Activated T-helper 9 cell treated with anti-CD3 and anti-CD28 coated beads, Interleukin-2, amount 50 U/mL, for 16 hours (primary cell): ENCODE data around the gene HSD11B1.
A peak's percentile ranks its signal among the peaks of the same experiment; 100 is the strongest.
"Not testable (repeated sequence)": the region's sequence is repeated elsewhere in the genome, so short reads cannot be mapped to it uniquely, and the experiment has no call there.

Experiments
- DNase-seq: peaks from one replicate; pipeline ENCODE4 v3.0.0-alpha.2; 2020; ENCODE audit warnings: low read depth

The HSD11B1 gene

DNA sequence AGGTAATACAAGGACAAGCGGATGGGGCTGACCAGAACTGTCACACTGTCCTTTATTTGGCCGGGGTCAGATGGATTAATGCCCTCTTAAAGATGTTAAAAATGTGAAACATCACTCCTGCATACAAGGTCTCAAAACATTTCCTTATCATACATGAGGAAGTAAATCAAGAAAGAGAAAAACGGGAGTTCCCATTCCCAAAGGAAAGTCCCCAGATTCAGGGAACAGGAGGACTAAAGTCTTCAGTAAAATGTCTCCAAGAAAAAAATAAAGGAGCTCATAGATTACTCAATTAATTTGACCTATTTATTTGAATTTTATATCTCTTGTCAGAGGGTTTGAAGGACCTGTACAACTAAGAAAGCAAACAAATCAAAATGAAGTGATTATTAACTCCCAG is 13.4 kb upstream of the HSD11B1 start:
- DNase-seq = no peak

DNA sequence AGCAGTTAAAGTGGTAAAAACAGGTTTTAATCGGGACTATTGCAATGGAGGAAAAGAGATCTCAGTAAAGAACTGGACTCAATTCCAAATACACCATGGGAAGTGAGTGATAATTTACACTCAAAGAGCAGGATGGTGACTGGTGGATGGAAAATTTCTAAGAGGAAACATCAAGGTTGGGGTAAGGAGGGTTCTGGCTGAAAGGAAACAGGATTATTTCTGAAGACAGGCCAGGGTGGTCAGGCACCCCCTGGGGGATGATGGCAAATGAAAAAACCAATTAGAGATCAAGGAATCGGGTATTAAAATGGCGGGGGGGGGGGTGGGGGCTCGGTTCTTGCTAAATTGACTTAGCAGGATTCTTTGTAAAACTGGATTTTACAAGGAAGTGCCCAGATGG is 12.3 kb upstream of the HSD11B1 start:
- no peak for DNase-seq

DNA sequence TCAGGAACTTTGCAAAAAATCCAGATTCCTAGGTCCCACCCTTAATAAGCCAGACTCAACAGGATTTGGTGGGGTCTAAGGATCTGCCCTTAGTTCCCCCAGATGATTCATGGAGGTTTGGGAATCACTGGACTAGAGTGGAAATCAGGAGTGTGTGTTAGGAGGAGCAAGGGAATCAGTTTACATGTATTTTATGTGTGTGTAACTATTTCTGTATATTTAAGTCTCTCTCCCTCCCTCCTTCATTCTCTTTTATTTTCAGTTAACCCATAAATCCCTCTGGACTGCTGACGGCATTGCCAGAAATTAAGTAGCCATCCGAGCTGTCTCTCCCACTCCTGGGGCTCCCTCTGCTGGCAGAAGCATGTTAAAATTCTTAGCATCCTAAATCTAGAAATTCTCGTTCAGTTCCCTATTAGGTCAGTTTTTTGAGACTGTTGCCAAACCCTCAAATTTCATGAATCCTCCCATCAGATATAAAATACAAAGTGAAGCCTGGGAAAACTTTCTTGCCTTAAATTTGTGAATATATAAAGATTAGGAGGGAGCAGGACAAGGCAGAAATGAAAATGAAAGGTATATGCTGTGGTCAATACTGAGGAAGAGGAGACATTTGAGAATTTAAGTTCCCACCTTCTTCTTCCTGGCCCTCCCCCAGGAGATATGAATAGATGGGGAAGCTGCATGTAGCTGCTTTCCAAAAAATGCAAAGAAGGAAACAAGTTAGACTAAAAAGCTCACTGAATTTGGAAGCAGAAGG is 11.7 kb upstream of the HSD11B1 start:
- peak; percentile 55 for DNase-seq

DNA sequence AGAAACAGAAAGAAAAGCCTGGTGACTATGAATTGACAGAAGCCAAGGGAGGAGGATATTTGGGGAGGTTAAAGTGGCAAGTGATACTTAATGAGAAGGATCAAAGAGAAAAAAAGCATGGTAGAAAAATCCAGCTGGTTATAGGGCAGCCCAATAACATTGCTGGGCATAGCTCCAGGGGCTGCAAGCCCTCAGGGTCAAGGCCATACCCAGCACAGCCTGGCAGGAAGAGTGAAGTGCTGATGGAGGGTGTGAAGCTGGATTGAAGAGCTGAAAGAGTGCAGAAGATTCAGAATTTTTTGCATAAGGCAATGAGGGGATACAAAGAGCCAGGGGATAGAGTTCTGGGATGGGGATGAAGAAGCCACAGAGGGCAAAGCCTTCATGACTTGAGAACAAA is 8.0 kb upstream of the HSD11B1 start:
- DNase-seq = no peak

DNA sequence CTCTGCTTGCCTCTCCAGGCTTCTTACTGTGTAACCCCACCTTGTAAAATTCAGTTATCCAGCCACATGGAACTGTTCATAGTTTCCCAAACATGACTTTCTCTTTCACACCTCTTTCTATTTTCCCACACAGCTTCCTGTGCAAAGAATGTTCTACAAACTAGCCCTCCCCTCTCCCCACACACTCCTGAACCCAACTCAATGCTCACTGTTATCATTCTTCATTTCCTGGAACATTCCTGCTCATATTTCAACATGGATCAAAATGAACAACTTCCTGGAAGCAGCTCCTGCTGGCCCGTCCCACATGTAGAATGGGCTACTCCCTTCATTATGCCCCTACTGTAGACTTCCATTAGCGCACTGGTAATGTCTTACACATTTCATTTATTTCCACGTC is 7.5 kb upstream of the HSD11B1 start:
- no peak for DNase-seq

DNA sequence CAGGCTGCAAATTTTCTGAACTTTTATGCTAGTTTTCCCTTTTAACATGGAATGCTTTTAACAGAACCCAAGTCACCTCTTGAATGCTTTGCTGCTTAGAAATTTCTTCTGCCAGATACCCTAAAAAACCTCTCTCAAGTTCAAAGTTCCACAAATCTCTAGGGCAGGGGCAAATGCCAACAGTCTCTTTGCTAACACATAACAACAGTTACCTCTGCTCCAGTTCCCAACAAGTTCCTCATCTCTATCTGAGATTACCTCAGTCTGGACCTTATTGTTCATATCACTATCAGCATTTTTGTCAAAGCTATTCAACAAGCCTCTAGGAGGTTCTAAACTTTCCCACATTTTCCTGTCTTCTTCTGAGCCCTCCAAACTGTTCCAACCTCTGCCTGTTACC is 4.0 kb upstream of the HSD11B1 start:
- DNase-seq = not testable (repeated sequence)

DNA sequence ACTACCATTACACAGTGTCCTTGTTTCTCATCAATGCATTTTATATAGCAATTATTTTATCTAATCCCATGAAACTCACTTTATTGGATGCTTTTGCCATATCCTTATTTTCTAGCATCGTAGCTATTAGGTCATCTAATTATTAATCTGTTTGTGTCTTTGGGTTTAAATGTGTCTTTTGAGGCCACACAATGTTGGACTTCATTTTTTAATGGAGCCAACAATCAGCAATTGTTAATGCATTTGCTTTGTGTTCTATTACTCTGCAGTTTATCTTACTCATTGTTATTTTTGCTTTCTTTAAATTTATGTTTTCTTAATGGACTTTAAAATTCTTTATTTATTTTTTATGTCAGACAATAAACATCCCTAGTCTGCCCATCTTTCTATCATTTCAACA is 1.8 kb upstream of the HSD11B1 start:
- DNase-seq = no peak

DNA sequence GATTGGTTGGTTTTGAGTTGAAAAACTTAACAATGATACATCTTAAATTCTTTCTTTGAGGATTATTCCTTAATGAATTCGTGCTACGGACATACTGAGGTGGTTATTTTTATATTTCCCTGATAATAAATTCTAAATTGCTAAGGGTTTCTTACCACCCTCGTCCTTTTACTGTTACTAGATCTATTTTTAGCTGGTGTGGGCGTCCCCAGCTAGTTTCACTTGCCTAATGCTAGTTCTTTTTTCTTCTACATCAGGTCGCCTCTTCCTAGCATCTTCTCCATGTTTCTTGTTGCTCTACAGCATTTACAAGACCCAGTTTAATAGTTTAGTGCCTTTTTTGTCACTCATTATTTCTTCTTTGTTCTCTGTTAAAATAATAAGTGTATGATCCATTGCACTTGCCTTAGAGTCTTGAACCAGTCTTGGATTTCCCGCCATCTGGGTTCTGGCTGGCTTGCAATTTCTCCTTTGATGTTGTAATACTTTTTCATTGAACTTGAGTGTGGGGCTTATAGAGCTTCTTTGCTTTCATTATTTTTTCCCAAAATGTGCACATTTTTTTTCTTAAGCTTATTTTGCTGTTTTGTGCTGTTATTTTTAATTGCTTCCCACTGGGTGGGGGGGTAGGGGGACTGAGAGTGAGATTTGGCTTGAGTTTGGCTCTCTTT is 677 bp upstream of the HSD11B1 start:
- DNase-seq = no peak

DNA sequence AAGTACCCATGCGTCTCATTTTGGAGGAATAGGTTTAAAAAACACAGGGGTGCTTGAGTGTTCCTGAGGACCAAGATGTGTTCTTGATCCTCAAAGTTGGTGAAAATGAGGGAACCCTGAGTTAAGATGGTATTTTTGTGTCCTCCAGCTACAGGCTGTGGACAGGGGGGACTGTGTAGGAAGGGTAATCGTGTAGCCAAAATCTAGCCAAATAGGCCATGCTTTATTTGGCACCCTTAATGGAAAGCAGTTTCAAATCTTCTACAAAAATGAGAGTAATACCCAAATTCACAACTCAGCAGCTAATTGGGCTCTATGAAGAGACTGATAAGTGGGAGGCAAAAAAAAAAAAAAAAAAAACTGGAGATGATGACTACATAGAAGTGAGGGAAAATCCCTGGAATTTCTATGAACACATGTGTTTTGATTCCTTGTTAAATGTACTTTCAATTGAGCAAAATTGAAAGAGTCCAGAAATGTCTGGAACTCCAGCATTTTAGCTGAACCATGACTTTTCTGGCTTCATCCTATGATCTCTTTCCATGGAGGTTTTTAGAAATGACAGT is 470 bp downstream of the HSD11B1 start:
- no peak for DNase-seq

DNA sequence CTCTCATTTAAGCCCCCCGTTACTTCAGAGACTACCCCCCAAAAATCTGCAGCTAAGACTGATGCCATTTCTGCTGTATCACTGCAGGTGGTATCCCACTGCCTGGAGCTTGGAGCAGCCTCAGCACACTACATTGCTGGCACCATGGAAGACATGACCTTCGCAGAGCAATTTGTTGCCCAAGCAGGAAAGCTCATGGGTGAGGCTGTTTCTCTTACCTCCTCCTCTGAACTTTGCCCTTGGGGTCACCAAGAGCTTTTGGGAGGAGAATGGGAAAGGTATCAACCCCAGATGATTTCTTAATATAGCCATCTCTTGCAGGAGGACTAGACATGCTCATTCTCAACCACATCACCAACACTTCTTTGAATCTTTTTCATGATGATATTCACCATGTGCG is 2.0 kb downstream of the HSD11B1 start:
- DNase-seq = no peak

DNA sequence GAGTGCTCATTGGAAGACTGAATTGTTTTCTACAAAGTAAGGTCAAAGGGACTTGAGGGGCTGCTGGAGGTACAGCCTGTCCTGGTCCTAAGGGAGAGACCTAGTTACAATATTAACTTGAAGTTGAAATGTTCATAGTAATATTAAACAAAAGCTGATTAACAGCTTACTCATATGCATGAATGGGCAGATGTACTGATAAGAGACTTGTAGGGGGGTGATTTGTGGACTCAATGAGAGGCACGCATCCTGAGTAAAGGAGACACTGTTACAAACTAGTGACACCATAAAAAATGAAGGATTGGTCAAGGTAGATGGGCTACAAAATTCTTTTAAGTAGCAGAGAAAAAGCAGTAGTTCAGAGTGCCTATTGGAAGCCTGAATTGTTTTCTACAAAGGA is 2.7 kb downstream of the HSD11B1 start:
- DNase-seq = no peak

DNA sequence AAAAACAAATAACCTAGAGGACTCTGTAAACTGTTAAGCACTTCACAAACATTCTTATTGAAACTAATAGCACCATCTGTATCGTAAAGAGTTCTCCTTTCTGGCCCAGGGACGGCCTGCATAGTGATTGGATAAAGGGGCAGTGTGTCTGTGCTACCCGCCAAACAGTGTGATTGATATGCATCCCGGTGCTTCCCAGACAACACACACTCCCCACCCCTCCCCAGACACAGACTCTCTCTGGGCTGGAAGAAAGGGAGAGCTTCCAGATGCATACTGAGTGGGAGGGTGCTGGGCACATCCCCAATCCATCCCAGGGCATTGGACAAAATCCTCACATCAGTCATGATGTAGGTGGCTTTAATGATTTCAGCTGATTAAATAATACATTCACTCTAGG is 3.7 kb downstream of the HSD11B1 start:
- DNase-seq = no peak

DNA sequence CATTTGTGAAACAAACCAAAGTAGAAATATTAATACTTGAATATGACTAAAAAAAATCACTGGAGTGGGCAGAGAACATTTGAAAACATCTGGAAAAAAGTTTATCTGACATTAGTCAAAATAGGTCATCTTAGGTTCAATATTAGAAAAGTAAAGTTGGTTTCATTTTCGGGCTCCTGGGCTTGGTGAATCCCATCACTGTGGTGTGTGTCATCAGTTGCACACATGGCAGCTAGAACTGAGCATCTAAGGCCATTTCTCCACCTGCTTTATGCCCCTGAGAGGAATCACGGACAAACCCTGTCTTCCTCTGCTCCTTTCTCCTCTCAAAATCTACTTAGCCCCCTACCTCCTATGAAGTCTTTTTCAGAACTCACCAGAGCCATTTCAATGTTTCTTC is 5.4 kb downstream of the HSD11B1 start:
- no peak for DNase-seq

DNA sequence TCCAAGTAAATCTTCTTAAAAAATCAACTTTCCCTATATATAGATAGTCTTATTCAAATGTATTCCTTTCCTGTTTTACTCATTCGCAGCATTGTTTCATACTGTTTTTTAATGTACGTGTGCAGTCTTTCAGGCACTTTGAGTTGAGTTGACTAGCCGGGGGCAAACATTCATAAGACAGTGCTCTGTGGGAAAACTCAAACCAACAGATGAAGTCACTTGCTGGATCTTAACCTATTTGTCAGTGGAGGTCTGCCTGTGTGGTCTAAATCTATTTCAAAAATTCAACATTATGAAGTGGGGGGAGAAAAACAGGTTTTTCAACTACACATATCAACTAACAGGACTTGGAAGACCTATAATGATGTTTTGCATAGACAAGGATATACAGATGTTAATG is 6.2 kb downstream of the HSD11B1 start:
- no peak for DNase-seq

DNA sequence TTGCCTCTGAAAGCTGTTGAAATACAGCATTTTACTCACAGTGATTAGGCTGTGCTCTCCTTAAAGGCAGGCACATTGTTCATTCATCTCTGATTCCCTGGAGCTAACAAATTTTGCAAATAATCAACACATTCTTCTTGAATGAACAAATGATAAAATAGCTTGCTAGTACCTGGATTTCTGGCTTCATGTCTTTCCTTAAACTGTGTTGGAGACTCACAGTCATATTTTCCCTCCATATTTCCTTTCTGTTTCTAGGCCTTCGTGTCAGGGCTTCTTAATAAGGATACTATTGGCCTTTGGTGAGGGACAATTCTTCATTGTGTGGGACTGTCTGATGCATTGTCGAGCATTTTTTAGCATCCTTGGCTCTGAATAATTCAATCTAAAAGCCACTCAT is 9.7 kb downstream of the HSD11B1 start:
- DNase-seq = no peak

DNA sequence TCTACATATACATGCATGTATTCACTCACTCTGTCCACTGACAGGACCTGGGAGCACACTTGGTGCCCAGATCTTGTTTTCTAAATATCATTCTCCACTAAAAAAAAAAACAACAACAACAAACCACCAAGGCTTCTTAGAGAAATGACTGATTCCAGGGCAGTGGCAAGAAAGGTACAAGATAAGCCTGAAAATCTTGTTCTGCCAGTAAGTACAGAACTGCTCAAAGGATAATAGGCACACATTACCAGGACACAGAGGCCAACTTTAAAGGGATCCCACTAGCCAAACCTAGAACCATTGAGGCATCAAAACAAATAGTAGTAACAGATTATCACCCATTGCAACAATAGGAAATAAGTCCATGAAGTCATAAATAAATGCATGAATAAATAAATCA is 10.7 kb downstream of the HSD11B1 start:
- no peak for DNase-seq

DNA sequence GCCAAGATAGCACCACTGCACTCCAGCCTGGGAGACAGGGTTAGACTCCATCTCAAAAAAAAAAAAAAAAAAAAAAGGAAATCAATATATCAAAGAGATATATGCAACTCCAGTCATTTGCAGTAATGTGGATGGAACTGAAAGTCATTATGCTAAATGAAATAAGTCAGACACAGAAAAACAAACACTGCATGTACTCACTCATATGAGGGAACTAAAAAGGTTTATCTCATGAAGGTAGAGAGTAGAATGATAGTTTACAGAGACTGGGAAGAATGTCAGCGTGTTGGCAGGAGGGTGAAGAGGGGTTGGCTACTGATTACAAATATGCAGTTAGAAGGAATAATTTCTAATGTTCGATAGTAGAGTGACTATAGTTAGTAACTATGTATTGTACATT is 13.2 kb downstream of the HSD11B1 start:
- DNase-seq = no peak

DNA sequence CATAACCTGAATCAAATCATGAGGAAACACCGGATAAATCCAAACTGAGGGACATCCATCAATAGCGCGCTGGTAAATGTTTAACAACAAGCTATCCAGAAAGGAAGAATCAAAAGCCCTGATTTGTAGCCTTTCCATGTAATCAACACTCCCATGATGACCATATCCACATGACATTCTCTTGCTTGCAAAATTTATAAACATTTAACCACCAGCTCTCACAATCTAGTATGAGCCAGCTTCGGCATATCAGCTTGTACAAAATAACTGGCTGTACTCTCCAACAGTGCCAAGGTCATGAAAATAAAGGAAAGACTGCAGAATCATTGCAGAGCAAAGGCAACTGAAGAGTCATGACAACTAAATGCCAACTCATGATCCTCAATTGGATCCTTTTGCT is 15.7 kb downstream of the HSD11B1 start:
- no peak for DNase-seq

DNA sequence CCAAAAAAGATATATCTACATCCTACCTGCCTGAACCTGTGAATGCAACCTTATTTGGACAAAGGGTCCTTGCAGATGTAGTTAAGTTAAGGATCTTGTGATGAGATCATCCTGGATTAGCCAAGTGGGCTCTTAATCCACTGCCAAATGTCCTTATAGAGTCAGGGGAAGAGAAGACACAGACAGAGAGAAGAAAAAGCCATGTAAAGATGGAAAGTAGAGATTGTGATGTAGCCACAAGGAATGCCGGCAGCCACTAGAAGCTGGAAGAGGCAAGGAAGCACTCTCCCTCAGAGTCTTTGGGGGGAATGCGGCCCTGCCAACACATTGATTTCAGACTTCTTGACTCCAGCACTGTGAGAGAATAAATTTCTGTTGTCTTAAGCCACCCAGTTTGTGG is 16.2 kb downstream of the HSD11B1 start:
- DNase-seq = no peak

DNA sequence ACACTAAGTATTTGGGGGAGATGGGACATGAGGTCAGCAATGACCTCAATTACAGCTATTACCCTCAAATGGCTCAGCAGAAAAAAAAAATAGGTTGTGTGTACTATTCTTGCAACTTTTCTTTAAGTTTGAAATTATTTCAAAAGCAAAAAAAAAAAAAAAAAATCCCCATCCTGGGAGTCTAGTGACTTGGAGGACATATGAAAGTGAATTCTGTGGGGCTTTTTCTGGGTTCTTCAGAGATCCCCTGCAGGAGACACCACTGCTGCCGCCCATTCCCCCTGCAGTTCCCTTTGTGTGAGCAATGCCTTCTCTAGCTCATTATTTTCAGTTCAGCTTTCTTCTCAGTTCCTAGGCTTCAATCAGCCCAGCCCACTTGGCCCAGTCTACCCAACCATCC is 16.7 kb downstream of the HSD11B1 start:
- no peak for DNase-seq

DNA sequence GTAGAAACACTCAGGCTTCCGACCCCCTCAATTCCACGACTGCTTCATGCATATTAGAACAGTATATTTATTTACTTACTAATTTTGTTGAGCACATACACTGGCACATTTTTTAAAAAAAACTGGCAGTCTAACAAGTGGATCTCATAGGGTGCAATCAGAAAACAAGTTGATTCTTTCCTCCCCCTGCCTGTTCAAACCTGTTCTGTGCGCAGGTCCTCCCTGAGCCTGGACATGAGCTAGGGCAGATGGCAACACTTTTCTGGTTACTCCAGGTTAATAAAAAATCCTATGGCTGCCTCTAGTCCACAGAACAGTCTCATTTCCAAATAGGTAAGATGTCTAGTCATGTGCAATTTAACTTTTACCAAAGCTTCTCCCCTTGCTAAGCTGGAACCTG is 18.6 kb downstream of the HSD11B1 start:
- DNase-seq = no peak

DNA sequence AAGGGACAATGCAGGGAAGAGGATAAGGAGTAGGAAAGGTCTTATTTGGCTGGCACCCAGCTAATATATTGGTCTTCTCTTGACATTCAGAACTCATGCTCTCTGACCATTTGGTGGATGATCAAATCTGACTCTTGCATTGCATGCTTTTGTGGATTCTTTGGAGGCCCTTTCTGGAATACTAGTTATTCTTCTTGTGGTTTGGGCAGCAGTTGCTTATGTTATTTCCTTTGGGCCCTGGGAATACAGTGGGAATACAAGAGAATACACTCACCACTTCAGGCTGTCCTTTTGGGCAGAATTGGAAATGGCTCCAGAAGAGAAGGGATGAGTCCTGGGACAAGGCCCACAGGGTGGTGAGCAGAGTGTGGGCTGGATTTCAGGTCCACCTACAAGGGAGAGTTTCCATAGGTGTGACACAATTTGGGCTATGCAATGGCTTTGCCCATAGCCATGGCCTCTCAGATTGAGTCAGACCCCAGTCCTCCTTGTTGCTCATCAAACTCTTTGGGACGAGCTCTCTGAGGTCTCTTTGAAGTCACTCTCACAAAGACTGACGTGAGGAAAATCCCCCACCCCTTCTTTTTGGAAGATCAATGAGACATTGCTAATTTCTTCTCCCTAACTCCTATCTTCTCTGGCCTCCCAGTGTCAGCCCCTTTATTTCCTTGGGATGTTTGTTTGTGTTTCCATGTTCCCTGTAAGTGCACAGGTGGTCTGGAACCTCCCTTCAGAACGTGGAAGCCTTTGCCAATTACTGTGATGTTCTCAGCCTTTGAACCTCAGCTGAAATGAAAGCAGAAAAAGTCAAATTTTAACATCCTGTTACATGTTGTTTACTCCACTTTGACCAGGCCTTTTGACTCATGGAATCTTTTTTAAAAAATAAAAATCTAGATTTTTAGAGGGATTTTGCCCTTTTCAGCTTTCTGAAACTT is 19.4 kb downstream of the HSD11B1 start:
- DNase-seq = no peak

DNA sequence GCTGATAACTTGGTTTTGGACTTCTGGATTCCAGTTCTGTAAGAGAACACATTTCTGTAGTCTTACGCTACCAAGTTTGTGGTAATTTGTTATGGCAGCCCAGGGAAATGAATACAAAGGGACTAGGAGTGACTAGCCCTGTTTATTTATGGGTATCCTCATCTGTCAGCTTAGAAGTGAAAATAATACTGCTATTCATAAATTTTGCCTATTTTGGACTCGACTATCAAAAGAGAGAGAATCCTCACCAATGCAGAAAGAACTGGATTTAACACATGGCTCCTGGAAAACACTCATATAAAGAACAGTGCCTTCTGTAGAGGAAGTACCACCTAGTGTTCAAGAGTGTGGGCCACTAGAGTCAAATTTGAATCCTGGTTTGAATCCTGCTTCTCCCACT is 22.6 kb downstream of the HSD11B1 start:
- DNase-seq = no peak
